SKM-1 treated with dmso at 0.1 percent for 144 hours (cell line): ENCODE measurements around the gene FLCN.
"Not testable (repeated sequence)": the region's sequence is repeated elsewhere in the genome, so short reads cannot be mapped to it uniquely, and the experiment has no call there.

Experiments used
- DNase-seq: peaks from one replicate; lab custom pipeline; 2025; ENCODE audit not compliant: unreplicated experiment; lab: John Stamatoyannopoulos, UW

Gene FLCN

DNA sequence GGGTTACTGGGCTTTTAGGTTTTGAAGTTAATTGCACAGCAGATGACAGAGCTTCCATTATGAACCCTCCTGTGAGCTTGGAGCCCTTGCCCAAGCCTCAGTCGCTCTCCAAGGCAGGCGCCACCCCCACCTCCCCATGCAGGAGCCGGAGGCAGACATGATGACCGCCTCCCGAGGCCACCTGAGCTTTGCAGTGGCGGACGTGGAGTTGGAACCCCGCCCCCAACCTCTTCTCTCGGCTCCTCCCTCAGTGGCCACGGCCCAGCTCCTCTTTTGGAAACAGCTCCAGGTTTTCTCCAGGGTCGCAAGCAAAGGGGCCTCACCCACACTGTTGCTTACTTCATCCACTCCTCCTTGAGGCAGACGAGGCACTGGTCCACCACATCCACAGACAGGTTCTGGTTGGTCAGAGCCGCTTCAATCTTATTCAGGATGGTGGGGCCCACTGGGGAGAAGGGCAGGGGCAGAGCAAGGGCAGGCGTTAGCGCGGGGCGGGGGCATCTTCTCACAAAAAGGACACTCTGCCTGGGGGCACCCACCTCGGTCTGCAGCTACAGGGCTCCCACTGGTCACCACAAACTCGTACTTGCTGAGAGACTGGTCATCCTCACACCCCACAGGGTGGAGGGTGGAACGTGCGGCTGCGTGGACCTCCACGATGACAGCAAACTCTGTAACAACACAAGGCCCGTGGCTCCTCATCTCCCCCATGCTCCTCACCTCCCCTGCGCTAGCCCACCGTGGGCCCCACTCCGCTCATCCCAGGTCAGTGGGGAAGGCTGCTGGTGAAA is 22.1 kb downstream of the FLCN start:
- no peak for DNase-seq

GRCh38 chr17:17213775-17214174 is 23.2 kb downstream of the FLCN start:
- DNase-seq = no peak

DNA sequence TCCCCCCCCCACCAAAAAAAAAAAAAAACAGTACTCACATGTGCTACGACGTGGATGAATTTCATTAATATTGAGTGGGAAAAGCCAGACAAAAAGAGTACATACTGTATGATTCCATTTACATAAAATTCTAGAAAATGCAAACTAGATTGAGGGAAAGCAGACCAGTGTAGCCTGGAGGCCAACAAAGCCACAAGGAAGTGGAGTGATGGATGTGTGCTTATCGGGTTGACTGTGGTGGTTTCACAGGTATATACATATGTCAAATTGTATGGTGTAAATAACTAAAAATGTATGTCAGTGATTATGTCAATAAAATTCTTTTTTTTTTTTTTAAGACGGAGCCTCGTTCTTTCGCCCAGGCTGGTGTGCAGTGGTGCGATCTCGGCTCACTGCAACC is 29.0 kb downstream of the FLCN start:
- DNase-seq = no peak

GRCh38 chr17:17206913-17207335 is 30.0 kb downstream of the FLCN start:
- no peak for DNase-seq

DNA sequence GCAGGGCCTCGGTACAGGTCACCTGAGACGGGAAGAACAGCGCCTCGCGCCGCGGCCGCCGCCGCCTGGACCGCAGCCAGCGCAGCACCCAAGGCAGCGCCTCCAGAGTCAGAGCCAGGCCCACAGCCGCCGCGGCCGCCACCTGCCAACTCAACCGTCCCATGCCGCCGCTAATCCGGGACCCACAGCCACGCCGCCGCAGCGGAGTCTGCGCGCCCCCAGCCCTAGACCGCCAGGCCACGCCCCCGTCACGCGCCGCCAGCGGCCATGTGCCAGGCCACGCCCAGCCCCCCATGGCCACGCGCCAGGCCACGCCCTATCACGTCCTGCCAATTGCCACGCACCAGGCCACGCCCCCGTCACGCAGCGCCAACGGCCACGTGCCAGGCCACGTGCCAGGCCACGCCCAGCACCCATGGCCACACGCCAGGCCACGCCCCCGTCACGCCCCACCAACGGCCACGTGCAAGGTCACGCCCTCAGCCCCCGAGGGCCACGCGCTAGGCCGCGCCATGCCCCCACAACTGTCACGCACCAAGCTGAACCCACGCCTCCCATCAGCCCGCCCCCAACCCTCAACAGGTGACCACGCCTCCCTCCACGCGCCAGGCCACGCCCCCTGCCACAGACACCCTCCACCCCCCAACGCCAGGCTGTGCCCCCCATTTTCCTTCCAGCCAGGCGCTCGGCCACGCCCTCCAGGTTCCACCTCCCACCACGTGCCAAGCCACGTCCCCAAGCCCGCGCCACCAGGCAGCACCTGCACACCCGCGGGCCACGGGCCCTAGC is 30.6 kb downstream of the FLCN start, which contains the start of gene PLD6:
Gene PLD6 (minus strand): TSS at position 210 of the 789 bp plus-strand sequence. CDS start 47 bp downstream, at position 163.
- peak; percentile 90 for DNase-seq

DNA sequence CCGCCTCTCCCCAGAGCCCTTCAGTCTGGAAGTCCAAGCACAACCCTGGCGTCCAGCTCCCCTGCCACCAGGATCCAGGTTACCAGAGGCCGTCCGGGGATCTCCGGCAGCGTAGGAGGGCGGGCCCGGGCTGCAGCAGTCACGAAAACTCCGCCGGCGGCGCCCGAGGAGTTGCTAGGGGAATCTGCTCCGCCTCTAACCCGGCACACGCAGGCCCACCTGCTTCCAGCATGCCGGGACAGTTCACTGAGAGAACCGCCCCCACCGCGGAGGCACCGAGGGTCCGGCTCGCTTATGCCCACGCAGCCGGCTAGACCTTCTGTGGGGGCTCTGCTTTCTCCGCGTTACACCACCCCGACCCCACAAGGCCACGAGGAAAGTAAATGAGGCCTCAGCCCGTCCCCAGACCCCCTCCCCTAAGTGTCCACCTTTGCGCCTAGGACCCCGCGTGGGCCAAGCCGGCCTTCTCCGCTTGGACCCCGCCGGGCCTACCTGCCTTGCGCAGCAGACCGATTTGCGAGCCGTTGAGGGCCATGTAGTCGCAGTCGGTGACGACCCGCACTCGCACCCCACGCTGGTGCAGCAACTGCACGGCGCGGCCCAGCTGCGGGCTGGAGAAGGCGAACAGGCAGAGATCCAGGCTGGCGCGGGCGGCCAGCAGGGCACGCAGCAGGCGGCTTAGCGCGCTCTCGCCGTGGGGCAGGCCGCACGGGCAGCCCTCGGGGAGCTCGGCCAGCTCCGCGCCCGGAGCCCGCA is 31.4 kb downstream of the FLCN start:
- peak; percentile 20 for DNase-seq

DNA sequence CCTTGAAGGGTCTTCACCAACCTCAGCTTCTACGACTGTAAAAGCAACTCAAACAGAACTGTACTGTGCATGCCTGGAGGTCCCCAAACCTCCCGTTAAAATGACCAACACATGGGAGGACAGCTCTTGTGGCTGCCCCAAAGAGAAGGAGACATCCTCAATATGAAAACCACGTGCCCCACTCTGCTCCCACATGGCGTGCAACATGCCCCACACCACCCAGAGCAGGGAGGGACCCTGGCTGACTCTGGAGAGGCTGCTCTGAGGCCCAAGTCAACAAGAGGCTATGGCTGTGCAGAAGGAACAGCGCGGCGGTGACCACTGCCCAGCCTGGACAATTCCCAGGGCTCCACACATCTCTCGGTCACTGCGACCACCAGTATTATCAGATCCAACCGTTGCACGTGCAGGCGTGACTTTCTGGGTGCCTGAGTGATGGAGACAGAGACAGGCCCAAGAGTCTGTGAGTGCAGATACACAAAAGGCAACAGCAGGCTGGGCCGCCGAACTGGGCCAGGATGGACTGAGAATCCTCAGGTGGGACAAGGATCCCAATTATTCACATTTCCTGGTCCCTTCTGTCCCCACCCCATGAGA is 32.2 kb downstream of the FLCN start:
- DNase-seq = no peak

DNA sequence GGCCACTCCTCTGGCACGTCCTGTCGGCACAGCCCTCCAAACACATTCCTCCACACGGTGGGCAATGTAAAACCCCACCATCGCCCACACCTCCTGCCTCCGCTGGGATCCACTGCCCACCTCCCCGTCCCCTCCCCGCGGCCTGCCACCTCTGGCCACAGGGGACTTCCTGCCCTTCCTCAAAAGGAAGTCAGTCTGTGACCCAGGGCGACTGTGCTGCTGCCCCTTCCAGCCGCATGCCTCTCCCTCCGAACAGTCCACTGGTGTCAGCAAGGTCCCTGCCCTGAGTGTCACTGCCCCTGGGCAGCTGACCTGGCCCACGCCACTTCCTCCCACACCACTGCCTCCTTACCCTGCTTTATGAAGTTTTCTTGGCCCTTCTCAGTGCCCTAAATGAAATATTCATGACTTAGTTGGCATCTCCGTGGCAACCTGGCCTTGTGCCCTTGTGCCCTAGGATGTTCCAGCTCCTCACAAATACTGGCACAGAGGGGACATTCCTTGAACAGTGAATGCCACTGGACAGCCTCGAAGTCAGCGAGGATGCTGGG is 32.9 kb downstream of the FLCN start:
- no peak for DNase-seq

DNA sequence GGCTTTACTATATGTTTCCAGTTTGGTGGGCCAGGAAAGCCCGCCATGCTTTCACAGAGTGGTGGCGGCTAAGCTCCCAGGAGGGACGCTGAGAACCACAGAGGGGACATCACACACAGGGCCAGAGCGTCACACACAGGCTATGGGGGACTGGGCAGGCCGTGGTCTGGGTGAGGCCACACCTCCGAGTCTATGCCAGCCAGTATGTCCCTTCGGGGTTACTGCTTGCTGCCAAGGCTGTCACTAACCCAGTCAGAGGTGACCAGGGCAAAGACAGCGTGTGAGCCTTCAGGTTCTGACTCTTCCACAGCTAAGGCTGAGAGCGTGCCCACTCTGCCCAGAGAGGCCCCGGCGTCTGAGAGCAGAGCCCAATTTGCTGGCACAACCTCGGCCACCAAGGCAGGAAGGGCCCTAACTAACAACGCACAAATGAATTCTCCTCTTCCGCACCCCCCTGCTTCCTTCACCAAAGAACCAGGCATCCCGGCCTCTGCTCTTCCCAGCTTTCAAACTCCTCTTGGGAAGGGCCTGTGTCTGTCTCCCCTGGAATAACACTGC is 33.7 kb downstream of the FLCN start:
- no peak for DNase-seq

GRCh38 chr17:17201907-17202306 is 35.1 kb downstream of the FLCN start:
- DNase-seq = no peak

GRCh38 chr17:17201271-17201670 is 35.7 kb downstream of the FLCN start:
- no peak for DNase-seq

GRCh38 chr17:17200831-17201230 is 36.1 kb downstream of the FLCN start:
- no peak for DNase-seq

DNA sequence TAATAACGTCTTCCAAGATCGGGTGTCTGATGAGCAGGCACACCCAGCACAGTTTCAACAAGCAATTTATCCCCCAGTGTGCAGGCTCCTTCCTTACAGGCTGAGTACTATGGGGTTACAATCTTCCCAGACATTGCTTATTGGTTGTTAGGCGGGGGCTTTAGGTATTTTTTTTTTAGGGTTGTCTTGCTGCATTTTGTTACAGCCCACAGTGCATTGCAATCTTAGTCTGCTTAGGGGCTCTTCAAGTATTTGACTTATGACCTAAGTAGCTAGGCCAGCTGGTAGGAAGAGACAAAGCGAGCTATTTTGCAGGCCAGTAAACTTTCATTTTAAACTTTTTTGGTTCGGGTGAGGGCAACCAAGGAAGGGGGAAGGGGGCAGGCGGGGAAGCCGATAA is 36.7 kb downstream of the FLCN start:
- DNase-seq = no peak

- no peak for DNase-seq
Observed at GRCh38 chr17:17198281-17198680, 38.7 kb downstream of the FLCN start.

GRCh38 chr17:17196776-17197175 is 40.2 kb downstream of the FLCN start:
- DNase-seq = no peak

DNA sequence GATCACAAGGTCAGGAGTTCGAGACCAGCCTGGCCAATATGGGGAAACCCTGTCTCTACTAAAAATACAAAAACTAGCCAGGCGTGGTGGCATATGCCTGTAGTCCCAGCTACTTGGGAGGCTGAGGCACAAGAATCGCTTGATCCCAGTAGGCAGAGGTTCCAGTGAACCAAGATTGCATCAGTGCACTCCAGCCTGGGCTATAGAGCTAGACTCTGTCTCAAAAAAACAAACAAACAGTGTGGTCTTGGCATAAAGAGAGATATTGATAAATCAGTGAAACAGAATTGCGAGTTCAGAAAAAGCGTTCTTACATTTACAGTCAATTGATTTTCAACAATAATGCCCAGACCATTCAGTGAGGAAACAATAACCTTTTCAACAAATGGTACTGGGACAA is 41.5 kb downstream of the FLCN start:
- not testable (repeated sequence) for DNase-seq

DNA sequence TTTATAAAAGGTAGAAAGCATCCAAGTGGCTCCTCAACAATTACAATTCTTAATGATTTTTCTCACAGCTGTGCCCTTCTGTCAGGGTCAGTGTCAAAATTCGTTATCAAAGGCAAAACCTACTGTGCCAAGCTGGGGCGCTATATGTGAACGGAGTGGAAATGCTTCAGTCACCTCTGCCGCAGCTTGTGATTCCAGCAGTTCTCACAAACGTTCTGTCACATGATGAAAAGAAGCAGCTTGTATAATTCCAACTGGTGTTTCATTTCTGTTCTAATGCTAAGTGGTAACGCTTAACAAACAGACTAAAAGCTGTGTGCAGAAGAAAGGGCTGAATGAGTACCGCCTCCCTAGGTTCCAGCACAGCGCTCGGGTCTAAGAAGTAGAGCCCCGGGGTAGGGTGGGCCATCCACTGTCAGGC is 45.0 kb downstream of the FLCN start:
- no peak for DNase-seq

DNA sequence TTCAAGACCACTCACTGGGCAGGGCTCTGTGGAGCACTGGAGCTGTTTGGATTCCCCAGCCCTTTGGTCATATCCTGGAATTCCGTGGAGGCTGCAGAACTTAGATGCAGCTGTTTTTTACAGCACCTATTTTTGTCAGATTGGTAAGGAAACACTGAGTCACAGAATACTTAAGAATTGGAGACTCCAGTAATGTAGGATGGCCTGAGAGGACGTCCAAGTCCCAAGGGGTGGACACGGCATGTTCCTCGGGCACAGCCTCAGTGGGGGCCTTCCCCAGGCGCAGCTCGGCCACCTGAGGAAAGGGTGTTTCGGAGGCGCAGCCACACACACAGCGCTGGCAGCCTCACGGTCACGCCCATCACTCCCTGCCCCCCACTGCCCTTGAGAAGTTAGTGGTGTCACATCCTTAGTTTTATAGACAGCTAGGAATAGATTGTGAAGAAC is 45.6 kb downstream of the FLCN start:
- no peak for DNase-seq

DNA sequence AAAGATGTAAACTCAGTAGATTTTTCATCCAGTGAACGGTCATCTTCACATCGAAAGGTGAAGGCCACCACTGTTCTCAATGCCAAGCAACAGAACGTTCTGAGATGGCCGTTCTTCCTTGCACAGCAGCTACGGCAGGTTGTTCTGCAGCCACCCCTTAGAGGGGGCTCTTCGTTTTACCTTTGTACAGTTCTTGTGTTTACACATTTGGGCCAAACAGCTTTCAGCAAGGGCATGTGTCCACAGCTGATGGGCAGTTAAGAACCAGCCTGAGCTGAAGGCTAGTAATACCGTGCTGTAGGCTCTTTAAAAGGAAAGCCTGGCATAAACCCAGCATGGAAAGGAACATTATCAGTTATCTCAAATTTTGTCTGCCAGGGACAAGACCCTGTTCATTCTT is 46.8 kb downstream of the FLCN start:
- no peak for DNase-seq

- DNase-seq = no peak
Observed at GRCh38 chr17:17189559-17189958, 47.4 kb downstream of the FLCN start.
